HUES6 (cell line): ENCODE data around the gene DOCK8.

ENCODE experiments used
- H3K27ac ChIP-seq: 2 replicates; pipeline ENCODE4 v1.7.0; 2013; ENCODE audit warnings: low read depth, mild to moderate bottlenecking, low read length, inconsistent platforms
- H3K27me3 ChIP-seq: 2 replicates; pipeline ENCODE4 v1.6.1; 2013; ENCODE audit warnings: low read length; ENCODE audit not compliant: control insufficient read depth, insufficient read depth
- H3K36me3 ChIP-seq: 2 replicates; pipeline ENCODE4 v1.6.1; 2013; ENCODE audit warnings: low read length; ENCODE audit not compliant: control insufficient read depth, insufficient read depth
- H3K4me1 ChIP-seq: 2 replicates; pipeline ENCODE4 v1.6.1; 2013; ENCODE audit warnings: low read length; ENCODE audit not compliant: control insufficient read depth, insufficient read depth
- H3K4me3 ChIP-seq: 2 replicates; pipeline ENCODE4 v1.5.1; 2013; ENCODE audit warnings: low read depth, low read length
- H3K9ac ChIP-seq: one replicate; pipeline ENCODE4 v1.6.1; 2013; ENCODE audit warnings: mild to moderate bottlenecking, low read length
- H3K9me3 ChIP-seq: 2 replicates; pipeline ENCODE4 v1.6.1; 2013; ENCODE audit warnings: low read depth, low read length; ENCODE audit not compliant: control insufficient read depth, insufficient read depth

Gene DOCK8

DNA sequence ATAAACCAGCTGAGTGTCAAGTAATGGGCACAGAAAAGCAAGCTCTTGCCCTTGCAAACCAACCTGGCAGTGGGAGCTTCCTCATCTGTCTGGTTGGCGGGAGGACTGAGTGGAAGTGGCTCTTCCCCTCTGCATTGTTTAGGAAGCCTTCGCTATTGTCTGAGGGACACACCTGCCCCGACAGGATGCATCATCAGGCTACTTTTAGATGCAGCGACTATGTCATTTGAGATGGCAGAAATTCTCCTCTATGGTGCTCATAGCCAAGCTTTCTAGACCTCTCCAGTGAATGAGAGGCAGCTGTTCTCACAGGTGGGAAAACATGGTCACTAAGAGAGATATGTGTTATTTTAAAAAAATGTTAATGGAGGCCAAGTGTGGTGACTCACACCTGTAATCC lies 104.0 kb downstream of the DOCK8 start:
- no peak overlapping the region for H3K27ac ChIP-seq

DNA sequence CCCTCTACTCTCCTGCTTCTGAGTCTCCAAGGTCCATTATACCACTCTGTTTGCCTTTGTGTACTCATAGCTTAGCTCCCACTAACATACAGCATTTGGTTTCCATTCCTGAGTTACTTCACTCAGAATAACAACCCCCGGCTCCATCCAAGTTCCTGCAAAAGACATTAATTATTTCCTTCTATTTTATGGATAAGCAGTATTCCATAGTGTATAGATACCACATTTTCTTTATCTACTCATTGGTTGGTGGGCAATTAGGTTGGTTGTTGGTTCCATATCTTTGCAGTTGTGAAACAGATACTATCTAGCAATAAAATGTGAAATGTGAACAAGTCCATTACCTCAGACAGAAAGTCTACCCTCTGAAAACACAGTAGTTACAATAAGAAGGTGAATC lies 110.3 kb downstream of the DOCK8 start:
- no peak overlapping the region for H3K9ac ChIP-seq
- no peaks in the 10 kb centered on the region for H3K36me3 ChIP-seq
- no peak overlapping the region for H3K27ac ChIP-seq
- no peak overlapping the region for H3K4me3 ChIP-seq
- H3K9me3 ChIP-seq = no peaks in the 10 kb centered on the region
- H3K4me1 ChIP-seq = peaks cover 7% of the 10 kb centered on the region; the same call in 1 of the 2 replicates
- H3K27me3 ChIP-seq = no peaks in the 10 kb centered on the region

More for the DNA sequence above, 104.0 kb downstream of the DOCK8 start:
- no peak overlapping the region for H3K4me3 ChIP-seq
- no peaks in the 10 kb centered on the region for H3K27me3 ChIP-seq
- 0 out of 2 replicates have a peak, but pooled peaks cover 4% of the 10 kb centered on the region for H3K9me3 ChIP-seq
- no peaks in the 10 kb centered on the region for H3K4me1 ChIP-seq
- H3K36me3 ChIP-seq = no peaks in the 10 kb centered on the region
- H3K9ac ChIP-seq = no peak overlapping the region

DNA sequence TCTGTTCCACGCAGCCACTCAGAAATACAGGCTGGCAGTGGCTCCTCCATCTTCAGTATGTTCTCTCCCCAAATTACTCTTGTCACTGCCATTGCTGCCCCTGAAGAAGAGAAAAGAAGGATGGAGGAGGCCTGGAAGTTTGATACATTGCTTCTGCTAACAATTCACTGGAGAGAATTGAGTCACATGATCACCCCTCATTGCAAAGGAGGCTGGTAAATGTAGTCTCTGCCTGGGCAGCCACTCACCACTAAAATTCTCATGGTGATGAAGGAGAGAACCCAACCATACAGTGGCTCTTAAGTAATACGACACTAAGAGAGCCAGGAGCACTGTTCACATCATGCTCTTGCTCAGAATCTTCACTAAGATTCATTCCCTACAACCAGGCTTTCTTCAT lies 112.0 kb downstream of the DOCK8 start:
- Histone ChIP-seq H3K9ac (no peak overlapping the region), H3K27ac (no peak overlapping the region), H3K36me3 (no peaks in the 10 kb centered on the region), H3K4me1 (peaks cover 23% of the 10 kb centered on the region), H3K4me3 (no peak overlapping the region; the same call in 1 of the 2 replicates), H3K27me3 (no peaks in the 10 kb centered on the region), H3K9me3 (no peaks in the 10 kb centered on the region)

DNA sequence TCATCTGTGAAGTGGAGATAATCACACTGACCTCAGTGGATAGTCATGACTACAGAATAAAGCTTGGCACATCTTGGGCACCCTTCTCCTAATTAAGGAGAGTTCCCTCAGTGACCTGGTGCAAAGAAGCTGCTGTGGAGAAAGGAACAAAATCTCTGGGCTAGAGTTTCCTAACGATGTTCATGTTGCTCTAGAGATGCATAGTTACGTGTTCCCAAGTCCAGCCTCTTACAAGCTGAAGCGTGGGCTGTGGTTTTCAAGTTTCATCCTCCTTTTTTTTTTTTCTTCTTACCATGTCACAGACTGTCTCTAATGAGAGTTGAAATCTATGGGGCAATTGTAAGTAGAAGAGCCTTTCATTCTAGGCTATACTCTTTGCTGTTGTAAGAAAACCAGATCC lies 113.8 kb downstream of the DOCK8 start:
- no peak overlapping the region for H3K4me3 ChIP-seq
- H3K27ac ChIP-seq = no peak overlapping the region
- H3K9me3 ChIP-seq = no peaks in the 10 kb centered on the region
- H3K27me3 ChIP-seq = no peaks in the 10 kb centered on the region
- H3K4me1 ChIP-seq = peaks cover 24% of the 10 kb centered on the region
- no peaks in the 10 kb centered on the region for H3K36me3 ChIP-seq
- no peak overlapping the region for H3K9ac ChIP-seq

DNA sequence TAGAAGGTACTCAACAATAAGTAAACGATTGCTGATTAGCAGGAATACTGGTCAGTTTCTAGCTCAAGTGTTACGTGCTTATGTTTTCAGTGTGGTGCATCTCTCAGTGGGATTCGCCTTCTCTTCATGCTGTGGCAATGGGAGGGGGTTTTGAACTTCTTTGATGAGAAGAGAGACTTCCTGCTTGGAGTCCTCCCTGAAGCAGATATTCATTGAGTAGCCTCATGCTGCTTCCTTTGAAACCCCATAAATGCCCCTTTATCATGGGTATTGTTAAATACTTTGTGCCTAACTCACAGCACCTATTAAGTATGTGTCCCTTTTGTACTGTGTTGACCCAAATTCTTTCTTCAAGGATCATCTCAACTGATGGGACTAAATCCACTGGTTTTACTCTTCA lies 116.5 kb downstream of the DOCK8 start:
- Histone ChIP-seq H3K4me3 (no peak overlapping the region), H3K9ac (peak overlapping the region; percentile 46), H3K36me3 (no peaks in the 10 kb centered on the region), H3K4me1 (peaks cover 21% of the 10 kb centered on the region), H3K9me3 (no peaks in the 10 kb centered on the region), H3K27ac (peak overlapping the region; percentile 64; the same call in 1 of the 2 replicates), H3K27me3 (no peaks in the 10 kb centered on the region)

DNA sequence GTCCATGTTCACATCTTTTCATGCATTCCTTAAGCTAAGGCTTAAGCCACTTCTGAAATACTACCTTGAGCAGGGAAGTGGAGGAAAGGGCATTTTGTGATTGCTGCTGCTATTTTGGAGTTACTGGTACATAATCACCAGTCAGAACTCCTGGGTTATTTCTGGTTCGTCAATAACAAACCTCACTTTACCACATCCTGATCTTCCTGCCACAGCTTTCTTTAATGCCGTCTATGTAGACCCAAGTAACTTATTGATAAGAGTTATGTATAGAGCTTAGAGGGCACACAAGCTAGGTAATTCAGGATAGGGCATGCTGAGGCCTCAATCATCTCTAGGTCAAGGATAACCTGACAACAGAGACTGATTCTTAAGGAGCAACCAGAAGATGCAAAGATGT lies 120.7 kb downstream of the DOCK8 start:
- Histone ChIP-seq H3K27ac (no peak overlapping the region), H3K9ac (no peak overlapping the region), H3K4me1 (peaks cover 14% of the 10 kb centered on the region), H3K27me3 (no peaks in the 10 kb centered on the region), H3K4me3 (no peak overlapping the region), H3K9me3 (no peaks in the 10 kb centered on the region), H3K36me3 (no peaks in the 10 kb centered on the region)

DNA sequence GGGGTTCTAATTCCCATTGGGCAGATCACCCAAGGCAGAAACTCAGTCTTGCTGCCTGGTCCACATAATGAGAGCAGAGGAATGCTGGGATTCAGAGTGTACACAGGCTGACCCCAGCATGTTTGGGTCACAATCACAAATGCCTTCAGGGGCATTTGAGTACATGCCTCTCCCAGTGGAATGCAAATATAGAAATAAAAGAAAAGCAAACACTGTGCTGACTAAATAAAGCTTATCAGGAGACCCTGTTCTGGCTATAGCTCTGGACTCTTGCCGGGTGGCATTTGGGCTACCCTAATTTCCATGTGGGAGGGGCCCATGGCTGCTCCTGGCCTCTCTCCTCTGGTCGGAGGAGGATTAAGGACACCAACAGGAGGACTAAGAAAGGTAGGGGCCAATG lies 121.4 kb downstream of the DOCK8 start:
- H3K4me3 ChIP-seq = no peak overlapping the region
- H3K9ac ChIP-seq = no peak overlapping the region
- H3K27me3 ChIP-seq = no peaks in the 10 kb centered on the region
- H3K36me3 ChIP-seq = no peaks in the 10 kb centered on the region
- peaks cover 7% of the 10 kb centered on the region for H3K4me1 ChIP-seq
- H3K9me3 ChIP-seq = no peaks in the 10 kb centered on the region
- no peak overlapping the region for H3K27ac ChIP-seq

DNA sequence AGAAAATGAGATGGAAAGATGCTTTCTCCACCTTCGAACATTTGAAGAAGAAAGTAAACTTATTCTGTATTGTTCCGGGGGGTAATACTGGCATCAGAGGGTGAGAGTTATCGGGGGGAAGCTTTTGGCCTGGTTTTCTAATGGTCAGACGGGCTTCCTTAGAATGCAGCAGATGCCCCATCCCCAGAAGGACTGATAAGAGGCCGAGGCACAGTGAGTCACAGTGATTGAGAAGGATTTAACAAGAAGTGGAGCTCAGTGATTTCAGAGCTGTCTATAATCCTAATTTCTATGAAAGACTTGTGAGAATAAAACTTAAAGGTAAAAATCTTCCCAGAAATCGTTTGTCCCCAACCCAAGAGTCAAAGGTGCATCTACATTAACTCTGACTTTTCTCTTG lies 123.9 kb downstream of the DOCK8 start:
- Histone ChIP-seq H3K9me3 (no peaks in the 10 kb centered on the region), H3K36me3 (no peaks in the 10 kb centered on the region), H3K4me1 (no peaks in the 10 kb centered on the region), H3K4me3 (no peak overlapping the region), H3K27ac (no peak overlapping the region), H3K9ac (no peak overlapping the region), H3K27me3 (no peaks in the 10 kb centered on the region)

DNA sequence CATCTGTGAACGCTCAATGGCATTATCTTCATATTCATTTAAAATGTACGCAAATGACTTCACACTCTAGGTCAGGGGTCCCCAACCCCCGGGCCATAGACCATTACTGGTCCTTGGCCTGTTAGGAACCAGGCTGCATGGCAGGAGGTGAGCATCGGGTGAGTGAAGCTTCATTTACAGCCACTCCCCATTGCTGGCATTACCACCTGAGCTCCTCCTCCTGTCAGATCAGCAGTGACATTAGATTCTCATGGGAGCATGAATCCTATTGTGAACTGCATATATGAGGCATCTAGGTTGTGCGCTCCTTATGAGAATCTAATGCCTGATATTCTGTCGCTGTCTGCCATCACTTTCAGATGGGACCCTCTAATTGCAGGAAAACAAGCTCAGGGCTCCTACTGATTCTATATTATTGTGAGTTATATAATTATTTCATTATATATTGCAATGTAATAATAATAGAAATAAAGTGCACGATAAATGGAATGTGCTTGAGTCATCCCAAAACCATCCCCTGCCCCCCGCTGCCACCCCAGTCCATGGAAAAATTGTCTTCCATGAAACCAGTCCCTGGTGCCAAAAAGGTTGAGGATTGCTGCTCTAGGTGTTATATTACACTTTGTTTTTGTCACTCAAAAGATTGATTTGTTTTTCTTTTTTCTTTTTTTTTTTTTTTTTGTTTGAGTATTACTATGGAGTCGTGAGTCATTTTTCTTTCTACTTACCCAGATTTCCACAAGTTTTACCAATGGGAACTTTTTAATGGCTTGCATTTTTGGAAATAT lies 127.2 kb downstream of the DOCK8 start:
- Histone ChIP-seq H3K9ac (no peak overlapping the region), H3K27me3 (no peaks in the 10 kb centered on the region), H3K27ac (no peak overlapping the region), H3K9me3 (no peaks in the 10 kb centered on the region), H3K4me1 (no peaks in the 10 kb centered on the region; the same call in 1 of the 2 replicates), H3K36me3 (no peaks in the 10 kb centered on the region), H3K4me3 (no peak overlapping the region)

DNA sequence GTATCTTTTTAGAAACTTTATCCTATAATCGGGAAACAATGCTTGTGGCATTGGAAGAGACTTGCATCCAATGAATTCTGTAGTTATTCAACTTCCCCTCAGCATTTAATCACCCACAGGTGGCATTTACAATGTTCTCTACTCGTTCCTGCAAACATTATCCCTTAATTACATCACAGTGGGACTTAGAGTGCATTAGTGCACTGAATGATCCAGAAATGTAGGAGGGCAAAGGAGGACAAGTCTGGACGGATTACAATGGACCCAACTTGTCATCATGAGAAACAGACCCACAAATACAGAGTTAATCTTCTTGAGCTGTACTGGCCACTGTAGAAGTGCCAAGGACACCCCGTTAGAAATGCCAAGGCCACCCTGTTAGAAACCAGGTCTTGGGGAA lies 129.1 kb downstream of the DOCK8 start:
- no peak overlapping the region for H3K27ac ChIP-seq
- no peaks in the 10 kb centered on the region; the same call in 1 of the 2 replicates for H3K4me1 ChIP-seq
- H3K4me3 ChIP-seq = no peak overlapping the region
- H3K36me3 ChIP-seq = no peaks in the 10 kb centered on the region
- no peaks in the 10 kb centered on the region for H3K9me3 ChIP-seq
- H3K27me3 ChIP-seq = no peaks in the 10 kb centered on the region
- H3K9ac ChIP-seq = no peak overlapping the region

DNA sequence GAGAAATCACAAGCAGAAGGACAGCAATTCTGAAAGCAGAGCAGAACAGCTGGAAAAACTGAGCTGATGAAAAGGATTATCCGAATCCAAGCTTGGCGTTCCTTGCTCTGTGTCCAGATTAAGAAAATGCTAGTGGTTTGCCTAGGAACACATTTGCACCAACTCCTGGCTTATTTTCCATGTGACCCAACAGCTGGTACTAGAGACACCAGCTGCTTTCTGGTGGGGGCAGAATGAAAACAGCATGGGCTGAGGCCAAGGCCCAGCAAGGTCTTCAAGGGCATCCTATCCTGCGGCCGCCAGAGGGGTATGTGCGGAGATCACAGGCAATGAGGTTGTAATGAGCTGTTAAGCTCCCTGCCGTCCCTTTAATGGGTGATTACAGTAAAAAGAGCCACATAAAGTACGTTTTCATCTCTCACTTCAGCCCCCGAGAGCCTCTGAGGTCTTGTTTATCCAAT lies 131.5 kb downstream of the DOCK8 start:
- H3K9me3 ChIP-seq = no peaks in the 10 kb centered on the region
- H3K9ac ChIP-seq = no peak overlapping the region
- no peaks in the 10 kb centered on the region for H3K36me3 ChIP-seq

More for the DNA sequence above, 131.5 kb downstream of the DOCK8 start:
- Histone ChIP-seq H3K4me3 (no peak overlapping the region), H3K4me1 (no peaks in the 10 kb centered on the region; the same call in 1 of the 2 replicates), H3K27ac (no peak overlapping the region), H3K27me3 (no peaks in the 10 kb centered on the region)
